HG03432 (cell line): ENCODE results near the gene FOXD4L6.
"Not testable (repeated sequence)": the region's sequence is repeated elsewhere in the genome, so short reads cannot be mapped to it uniquely, and the experiment has no call there.

Experiments used
- ATAC-seq: cut with Tn5 transposase; IDR thresholded peaks from one replicate; pipeline ENCODE4 v1.9.1; 2021; ENCODE audit warnings: mild to moderate bottlenecking, moderate library complexity; ENCODE audit not compliant: unreplicated experiment

The FOXD4L6 gene

DNA sequence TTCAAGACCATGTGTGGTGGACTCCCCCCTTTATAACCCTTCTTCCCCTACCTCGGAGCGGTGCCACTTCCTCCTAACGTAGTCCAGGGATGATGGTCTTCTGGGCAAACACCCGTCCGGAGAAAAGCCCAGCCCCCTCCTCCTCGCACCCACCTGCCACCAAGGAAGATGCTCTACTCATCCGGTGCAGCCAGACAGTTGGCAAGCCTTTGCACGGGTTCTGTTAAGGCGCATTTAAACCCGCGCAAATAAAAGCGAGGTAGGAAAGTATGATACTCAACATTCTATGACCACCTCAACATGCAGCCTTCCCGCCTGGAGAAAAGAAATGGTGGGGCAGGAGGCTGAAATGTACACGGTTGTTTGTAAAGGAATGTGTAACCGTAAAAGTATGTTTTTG is at the start of gene FOXD4L6:
Gene FOXD4L6, minus strand, starts transcription at position 101 of the 400 bp plus-strand sequence. CDS start 298 bp downstream, outside the sequence.
- ATAC-seq: not testable (repeated sequence)

DNA sequence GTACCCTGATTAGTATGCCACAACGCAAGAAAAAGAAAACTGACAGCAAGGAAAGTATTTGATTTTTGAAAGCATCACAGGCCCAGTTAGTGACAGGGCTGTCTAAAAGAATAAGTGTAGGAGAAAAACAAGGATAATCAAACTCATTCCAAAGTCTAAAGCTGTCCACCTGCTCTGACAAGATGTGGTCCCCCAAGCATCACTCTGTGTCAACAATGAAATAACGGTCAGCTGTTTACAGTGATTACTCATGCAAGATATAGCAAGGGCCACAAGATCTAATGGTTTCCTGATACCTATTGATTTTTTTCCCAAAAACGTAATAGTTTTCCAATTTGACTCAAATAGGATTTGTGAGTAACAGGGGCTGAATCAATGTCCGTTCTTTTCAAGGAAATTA is 46.5 kb upstream of the FOXD4L6 start:
- ATAC-seq: not testable (repeated sequence)

DNA sequence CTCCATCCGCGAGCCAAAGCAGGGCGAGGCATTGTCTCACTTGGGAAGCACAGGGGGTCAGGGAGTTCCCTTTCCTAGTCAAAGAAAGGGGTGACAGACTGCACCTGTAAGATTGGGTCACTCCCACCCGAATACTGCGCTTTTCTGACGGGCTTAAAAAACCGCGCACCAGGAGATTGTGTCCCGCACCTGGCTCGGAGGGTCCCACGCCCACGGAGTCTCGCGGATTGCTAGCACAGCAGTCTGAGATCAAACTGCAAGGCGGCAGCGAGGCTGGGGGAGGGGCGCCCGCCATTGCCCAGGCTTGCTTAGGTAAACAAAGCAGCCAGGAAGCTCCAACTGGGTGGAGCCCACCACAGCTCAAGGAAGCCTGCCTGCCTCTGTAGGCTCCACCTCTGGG is 21.6 kb upstream of the FOXD4L6 start:
- ATAC-seq: not testable (repeated sequence)

DNA sequence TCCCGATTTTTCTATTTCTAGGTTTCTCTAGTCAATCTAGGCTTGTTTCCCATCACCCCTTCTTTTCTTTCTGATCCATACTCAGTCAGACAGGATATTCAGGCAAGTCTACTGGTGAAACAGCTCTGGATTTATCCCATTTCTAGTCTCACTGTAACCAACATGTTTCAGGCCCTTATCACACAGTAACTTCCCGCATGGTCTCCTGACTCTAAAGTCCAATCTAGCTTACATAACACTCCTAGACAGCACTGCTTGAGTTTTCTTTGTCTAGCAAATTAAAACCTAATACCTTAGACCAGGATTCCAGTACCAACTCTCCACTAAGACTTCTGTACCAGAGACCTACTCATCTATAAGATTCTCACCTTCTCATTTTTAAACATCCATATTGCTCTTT is 13.4 kb upstream of the FOXD4L6 start:
- ATAC-seq: not testable (repeated sequence)

DNA sequence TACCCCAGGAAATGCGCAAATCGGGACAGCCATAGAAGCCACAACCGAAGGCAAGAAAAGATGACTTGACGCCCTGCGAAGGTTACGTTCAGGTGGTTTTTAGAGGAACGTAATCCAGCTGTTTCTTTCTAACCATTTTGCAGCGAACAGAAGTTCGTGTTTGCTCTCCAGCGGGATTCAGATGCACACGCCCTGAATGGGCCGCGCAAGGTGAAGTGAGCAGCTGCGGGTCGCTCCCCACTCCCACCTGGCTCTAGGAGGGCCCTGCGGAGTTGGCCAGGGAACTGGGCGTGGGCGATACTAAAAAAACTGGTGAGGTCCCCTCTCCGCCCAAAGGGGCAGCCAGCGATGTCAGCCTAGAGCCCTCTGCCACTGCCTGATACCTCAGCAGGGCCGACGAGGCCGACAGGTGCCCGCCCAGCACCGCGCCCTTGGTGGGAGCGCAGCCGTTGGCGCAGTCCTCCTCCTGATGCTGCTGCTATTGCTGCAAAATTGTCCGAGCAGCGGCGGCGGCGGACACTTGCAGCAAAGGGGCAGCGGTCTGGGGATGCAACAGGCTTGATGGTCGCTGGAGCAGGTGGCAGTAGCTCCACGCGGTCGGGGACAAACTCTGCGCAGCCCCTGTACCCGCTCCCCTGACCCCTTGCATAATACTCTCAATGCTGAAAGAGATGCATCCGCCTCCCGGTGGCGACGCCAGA is 1.6 kb downstream of the FOXD4L6 start:
- ATAC-seq: not testable (repeated sequence)

DNA sequence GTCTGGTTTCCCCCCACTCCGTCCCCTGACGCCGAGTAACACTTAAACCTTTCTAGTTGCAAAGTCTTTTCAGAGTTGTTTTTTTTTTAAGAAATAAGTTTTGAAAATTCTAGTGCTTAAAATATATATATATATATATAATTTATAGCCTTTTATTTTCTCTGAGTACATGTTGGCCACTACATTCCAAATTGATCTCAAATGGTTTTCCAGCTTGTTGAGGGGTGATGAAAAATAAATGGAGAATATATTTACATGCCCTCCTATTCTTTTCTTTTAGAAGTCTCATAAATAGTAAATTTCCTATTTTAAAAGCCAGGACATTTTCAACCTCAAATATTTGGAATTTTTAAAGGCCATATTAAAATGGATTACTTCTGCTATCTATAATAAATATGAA is 2.5 kb downstream of the FOXD4L6 start:
- not testable (repeated sequence) for ATAC-seq

DNA sequence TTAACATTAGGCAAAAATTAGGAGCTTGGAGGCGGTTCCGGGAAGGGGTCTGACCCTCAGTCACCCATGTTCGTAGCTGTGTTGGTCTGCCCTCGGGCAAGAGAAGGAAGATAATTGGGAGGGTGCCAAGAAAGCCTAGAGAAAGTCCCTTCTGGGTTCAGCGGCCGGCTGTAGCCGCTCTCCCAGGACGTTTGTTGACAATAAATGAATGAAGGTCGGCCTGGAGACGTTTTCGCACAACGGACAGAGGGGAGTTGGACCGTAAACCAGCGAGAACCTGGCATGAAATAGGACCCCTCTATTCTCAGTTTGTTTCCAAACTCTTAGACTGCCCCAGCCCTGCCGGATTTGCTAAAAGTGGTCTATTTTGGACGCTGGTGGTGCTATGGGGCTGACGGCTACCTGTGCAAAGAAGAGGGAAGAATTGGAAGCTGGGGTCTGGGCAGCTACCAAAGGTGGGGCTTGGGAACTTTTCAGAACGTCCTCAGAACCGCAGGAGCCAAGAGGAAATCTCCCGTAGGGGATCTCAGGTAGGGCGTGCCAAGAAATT is 3.3 kb downstream of the FOXD4L6 start:
- ATAC-seq: not testable (repeated sequence)

DNA sequence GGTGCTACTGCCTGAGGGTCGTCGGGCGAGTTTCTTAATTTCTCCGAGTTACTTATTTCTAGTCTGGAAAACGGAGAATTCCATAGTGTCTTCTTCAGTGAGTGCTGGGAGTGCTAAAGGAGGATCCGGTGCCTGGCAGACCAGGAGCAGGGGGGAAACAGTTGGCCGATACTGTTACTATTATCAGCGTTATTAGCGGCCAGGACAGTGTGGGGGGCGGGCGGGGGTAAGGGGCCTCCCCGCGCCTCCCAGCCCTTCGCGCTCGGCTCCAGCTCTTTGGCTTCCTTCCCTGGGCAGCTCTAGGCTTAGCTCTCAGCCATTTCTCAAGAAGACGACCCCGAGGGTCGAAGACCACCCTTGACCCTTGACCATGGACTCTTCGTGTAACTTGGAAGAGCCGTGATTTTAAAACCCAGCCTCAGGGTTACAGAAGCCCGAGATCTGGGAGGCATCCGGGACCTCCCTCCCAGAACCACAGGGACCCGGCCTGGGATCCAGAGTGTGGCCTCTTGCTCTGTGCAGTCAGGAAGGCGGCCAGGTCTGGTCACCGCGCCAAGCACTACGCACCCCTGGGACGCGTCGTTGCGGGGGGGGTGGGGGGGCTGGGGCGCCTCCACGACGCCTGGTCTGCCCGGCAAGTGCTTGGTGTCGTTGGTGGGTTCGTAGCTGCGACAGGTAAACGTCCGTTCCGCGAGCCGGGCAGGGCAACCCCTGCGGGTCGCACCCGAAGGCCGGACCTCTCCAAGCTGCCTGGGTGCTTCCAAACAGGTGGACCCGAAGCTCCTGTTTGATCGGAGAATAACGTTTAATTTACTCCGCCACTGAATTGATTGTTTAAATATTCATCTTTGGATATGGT is 4.0 kb downstream of the FOXD4L6 start:
- ATAC-seq: not testable (repeated sequence)

DNA sequence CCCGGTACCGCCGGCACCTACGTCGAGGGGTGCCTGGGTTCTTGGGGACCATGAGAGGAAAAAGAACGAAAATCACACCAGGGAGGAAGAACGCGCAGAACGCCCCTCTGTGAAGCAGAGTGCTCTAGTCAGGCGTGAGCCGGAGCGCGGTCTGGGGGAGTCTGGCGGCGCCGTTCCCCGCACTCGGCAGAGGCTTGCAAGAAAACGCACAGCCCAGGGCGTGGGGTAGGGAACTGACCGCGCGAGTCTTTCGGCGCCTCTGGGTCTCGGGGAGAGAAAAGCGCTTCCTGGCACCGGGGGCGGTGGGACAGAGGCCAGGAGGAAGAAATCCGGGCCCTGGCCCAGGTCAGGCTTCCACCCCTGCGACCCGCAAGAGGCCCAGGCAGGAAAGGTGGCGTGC is 4.7 kb downstream of the FOXD4L6 start:
- ATAC-seq: not testable (repeated sequence)

DNA sequence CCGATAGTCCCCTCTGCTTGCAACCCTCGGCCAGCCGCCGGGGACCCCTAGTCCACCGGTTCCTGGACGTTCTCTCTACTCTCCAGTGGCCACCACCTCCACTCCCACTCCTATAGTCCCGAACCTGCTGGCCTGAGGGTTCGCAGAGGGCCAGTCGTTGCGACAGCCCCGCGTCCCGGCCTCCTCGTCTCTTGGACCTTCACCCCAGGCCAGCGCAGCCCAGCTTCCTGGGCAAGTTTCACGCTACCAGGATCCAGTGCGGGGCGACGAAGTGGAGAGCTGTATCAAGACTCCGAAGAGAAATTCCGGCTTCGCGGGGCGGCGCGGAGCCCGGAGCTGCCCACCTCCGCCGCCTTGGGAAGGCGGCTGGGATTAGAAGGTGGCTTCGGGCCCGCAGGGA is 5.1 kb downstream of the FOXD4L6 start:
- not testable (repeated sequence) for ATAC-seq

DNA sequence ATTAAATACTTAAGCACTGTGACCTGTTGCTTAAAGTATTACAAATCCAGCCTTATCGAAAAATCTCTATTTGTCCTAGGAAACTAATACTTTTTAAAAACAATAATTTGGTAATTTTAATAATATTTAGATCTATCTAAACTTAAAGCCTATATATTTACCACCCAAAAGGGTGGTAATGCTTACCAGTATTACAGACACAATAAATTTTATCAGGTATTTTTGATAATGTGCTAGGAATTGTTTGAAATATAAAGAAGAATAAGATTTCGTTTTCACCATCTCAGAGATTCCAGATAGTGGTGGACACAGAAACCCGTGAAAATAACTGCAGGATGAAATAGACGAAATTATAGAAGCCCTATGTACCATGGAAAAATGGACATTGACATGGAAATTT is 7.8 kb downstream of the FOXD4L6 start:
- ATAC-seq: not testable (repeated sequence)

DNA sequence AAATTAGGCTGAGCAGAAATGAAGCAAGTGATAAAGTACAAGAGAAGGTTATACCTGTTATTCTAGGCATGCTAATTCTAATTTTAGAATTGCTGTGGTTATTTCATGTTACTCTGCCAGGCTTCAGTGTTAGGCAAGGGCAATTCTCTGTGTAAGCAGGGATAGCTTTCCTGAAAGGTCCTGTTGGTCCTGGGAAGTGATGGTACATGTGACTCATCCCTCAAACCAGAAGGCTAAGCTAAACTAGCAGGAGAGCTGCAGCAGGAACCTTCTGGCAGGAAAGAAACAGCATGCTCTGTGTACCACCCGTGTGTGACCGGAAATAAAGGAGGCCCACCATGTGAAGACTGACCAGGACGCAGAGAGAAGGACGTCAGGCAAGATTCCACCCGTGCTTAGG is 8.8 kb downstream of the FOXD4L6 start:
- not testable (repeated sequence) for ATAC-seq

DNA sequence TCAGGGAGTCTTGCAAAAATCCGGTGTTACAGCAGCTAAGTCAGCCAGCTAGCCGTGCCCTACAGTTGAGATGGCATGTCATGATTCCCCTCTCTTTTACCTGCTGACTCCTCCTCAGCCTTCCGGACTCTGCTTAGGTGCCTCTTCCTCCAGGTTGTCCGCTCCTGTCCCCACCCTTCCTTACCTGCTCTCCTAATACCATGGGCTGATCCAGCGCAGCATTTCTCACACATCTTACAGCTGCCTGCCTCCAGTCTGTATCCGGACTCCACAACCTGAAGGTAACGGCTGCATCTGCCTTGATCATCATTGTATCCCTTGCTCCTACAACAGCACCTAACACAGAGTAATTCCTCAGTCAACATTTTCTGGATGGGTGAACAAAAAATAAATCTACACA is 9.2 kb downstream of the FOXD4L6 start:
- not testable (repeated sequence) for ATAC-seq

DNA sequence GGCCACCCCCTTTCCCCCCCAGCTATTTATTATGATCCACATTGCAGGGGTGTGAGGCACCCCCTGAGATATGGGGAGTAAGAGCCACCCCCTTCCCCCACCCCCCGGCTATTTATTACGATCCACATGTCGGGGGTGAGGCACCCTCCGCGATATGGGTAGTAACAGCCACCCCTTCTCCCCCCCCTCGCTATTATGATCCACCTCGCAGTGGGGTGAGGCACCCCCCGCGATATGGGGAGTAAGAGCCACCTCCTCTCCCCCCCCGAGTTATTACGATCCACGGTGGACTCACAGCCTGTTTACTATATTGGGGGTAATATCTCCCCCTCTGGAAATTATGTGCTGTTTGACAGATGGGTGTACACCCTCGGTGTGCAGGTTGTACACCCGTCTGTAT is 15.1 kb downstream of the FOXD4L6 start:
- ATAC-seq: not testable (repeated sequence)

DNA sequence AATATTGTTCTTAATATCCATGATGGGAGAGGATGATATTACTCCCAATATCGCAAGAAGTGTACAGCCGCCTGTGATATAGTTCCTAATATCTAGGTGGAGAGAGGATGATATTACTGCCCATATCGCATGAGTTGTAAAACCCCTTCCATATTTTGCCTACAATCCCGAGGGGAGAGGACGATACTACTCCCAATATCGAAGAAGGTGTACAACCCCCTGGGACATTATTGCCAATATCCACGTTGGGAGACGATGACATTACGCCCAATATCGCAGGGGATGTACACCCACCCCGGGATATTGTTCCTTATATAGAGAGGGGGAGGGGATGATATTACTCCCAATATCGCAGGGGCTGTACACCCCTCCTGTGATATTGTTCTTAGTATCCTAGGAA is 17.1 kb downstream of the FOXD4L6 start:
- not testable (repeated sequence) for ATAC-seq

DNA sequence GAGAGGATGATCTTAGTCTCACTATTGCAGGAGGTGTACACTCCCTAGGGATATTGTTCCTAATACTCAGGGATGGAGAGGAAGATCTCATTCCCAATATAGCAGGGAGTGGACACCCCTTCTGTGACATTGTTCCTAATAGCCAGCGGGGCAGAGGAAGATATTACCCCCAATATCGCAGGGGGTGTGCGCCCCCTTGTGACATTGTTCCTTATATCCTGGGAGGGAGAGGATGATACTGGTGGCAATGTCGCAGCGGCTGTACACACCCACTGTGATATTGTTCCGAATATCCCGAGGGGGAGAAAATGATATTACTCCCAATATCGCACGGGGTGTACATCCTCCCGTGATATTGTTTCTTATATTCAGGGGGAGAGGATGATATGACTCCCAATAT is 17.6 kb downstream of the FOXD4L6 start:
- ATAC-seq: not testable (repeated sequence)

DNA sequence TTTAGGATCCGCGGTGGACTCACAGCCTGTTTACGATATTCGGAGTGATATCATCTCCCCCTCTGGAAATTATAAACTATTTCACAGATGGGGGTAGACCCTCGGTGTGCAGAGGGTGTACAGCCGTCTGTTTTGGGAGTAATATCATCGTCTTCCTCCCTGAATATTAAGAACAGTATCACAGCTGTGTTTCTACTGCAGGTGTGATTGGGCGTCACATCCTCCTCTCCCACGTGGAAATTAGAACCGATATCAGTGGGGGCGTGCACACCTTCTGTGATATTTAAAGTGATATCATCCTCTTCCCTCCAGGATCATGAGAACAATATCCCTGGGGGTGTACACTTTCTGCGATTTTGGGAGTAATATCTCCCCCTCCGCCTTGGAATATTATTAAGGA is 19.2 kb downstream of the FOXD4L6 start:
- ATAC-seq: not testable (repeated sequence)

DNA sequence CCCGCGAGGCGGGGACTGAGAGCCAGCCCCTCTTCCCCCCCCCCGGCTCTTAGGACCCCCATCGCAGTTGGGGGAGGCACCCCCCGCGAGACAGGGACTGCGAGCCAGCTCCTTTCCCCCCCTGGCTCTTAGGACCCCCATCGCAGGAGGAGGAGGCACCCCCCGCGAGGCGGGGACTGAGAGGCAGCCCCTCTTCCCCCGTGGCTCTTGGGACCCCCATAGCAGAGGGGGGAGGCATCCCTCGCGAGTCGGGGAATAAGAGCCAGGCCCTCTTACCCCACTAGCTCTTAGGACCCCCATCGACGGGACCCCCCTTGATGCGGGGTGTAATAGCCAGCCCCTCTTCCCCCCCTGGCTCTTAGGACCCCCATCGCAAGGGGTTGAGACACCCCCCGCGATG is 19.7 kb downstream of the FOXD4L6 start:
- ATAC-seq: not testable (repeated sequence)

DNA sequence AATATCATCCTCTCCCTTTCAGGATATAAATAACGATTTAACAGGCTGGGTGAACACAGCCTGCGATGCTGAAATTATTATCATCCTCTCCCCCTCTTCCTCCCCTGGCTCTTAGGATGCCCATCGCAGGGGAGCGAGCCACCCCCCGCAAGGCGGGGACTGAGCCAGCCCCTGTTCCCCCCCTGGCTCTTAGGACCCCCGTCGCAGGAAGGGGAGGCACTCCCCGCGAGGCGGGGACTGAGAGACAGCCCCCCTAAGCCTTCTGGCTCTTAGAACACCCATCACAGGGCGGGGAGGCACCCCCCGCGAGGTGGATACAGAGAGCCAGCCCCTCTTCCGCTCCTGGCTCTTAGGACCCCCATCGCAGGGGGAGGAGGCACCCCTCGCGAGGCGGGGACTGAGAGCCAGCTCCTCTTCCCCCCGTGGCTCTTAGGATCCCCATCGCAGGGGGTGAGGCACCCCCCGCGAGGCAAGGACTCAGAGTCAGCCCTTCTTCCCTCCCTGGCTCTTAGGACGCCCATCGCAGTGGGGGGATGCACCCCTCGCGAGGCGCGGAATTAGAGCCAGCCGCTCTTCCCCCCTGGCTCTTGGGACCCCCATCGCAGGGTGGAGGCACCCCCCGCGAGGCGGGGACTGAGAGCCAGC is 21.9 kb downstream of the FOXD4L6 start:
- not testable (repeated sequence) for ATAC-seq

DNA sequence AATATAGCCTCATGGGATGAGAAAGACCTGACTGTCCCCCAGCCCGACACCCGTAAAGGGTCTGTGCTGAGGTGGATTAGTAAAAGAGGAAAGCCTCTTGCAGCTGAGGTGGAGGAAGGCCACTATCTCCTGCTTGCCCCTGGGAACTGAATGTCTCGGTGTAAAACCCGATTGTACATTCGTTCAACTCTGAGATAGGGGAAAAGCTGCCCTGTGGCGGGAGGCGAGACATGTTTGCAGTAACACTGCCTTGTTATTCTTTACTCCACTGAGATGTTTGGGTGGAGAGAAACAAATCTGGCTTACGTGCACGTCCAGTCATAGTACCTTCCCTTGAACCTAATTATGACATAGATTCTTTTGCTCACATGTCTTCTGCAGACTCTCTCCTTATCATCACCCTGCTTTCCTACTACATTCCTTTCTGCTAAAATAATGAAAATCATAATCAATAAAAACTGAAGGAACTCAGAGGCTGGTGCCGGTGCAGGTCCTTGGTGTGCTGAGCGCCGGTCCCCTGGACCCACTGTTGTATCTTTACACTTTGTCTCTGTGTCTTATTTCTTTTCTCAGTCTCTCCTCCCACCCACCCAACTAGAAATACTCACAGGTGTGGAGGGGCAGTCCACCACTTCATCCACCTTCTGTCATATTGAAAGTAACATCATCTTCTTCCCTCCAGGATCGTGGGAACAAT is 22.8 kb downstream of the FOXD4L6 start:
- ATAC-seq: not testable (repeated sequence)
